Fibroblast of peridontal ligament (primary cell): Measurements from ENCODE around the gene SGTA.
"Not testable (repeated sequence)": the region's sequence is repeated elsewhere in the genome, so short reads cannot be mapped to it uniquely, and the experiment has no call there.

Experiments used
- DNase-seq: peaks from one replicate; pipeline ENCODE4 v3.0.0-alpha.2; 2010; ENCODE audit errors: extremely low read depth

Gene SGTA

DNA sequence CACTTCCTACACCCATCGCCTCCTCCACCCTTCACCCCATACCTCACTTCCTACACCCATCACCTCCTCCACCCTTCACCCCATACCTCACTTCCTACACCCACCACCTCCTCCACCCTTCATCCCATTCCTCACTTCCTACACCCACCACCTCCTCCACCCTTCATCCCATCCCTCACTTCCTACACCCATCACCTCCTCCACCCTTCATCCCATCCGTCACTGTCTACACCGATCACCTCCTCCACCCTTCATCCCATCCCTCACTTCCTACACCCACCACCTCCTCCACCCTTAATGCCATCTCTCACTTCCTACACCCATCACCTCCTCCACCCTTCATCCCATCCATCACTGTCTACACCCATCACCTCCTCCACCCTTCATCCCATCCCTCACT, 69.9 kb downstream of the SGTA start:
- not testable (repeated sequence) for DNase-seq

DNA sequence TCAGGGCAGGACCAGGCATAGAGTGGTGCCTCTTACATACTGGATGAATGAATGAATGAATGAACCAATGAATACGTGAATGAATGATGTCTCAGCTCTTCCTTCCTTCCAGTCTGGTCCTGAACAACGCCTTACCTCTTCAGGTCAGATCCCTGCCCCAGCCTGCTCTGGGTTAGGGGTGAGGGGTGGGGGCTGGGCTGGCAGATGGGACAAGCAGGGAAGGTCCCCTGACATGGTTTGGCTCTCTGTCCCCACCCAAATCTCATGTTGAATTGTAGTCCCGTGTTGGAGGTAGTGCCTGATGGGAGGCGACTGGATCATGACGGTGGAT, 71.2 kb downstream of the SGTA start:
- no peak for DNase-seq

DNA sequence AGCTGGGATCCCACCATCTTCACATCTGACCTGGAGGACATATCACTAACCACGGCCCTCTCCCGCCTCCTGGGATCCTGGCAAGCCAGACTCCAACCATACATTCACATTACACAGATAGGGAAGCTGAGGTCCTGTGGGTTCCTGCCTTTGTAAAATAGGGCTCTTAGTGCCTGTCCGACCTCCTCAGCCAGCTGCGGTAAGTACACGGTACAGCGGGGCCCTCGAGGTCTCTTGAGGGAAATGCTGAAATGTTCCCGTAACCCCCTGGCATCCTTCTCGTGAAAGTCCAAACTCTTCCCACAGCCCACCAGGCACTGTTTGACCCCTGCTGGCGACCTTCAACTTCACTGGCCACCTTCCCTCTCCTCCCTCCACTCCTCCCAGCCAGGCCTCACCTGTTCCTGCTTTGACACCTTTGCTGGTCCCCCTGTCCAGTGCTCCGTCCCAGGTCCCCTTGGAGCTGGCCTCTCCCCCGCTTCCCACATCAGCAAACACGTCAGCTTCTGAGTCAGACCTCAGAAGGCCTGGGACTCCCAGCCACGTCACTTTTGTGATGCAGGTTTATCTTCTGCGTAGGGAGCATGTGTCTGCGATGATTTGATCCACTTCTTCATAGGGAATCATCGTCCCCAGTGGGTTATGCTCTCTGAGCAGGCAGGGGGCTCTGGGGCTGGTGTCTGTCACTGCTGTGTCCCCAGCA, 71.8 kb downstream of the SGTA start:
- DNase-seq: peak; percentile 68

DNA sequence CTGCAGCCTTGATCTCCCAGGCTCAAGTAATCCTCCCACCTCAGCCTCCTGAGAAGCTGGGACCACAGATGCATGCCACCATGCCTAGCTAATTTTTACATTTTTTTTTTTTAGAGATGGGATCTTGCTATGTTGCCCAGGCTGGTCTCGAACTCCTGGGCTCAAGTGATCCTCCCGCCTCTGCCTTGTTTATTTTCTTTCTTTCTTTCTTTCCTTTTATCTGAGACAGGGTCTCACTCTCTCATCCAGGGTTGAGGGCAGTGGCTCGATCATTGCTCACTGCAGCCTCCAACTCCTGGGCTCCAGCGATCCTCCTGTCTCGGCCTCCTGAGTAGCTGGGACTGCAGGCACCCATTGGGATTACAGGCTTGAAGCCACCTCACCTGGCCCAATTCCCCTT, 76.8 kb downstream of the SGTA start:
- no peak for DNase-seq
